ENCODE results near the gene SEMA3B.
A peak's percentile ranks its signal among the peaks of the same experiment; 100 is the strongest.
"Not testable (repeated sequence)": the region's sequence is repeated elsewhere in the genome, so short reads cannot be mapped to it uniquely, and the experiment has no call there.

SEMA3B gene

GRCh38 chr3:50274371-50275104 is 5.6 kb downstream of the SEMA3B start:
- DNase-seq = no peak

GRCh38 chr3:50275141-50275995 is 6.4 kb downstream of the SEMA3B start:
- DNase-seq = no peak

GRCh38 chr3:50275996-50276761 is 7.2 kb downstream of the SEMA3B start:
- no peak for DNase-seq

GRCh38 chr3:50276762-50277101 is 7.8 kb downstream of the SEMA3B start:
- DNase-seq = no peak

GRCh38 chr3:50278123-50278879 is 9.4 kb downstream of the SEMA3B start:
- DNase-seq = no peak

GRCh38 chr3:50278880-50279224 is 9.9 kb downstream of the SEMA3B start, which contains the start of gene LSMEM2:
LSMEM2 (plus strand) TSS chr3:50279087; CDS start chr3:50279114, 27 bp downstream.
- DNase-seq = no peak

- no peak for DNase-seq
Observed at GRCh38 chr3:50279255-50280016, 10.5 kb downstream of the SEMA3B start.

- DNase-seq = not testable (repeated sequence)
Observed at GRCh38 chr3:50284121-50284520, 15.2 kb downstream of the SEMA3B start.

GRCh38 chr3:50286322-50287227 is 17.6 kb downstream of the SEMA3B start:
- no peak for DNase-seq

- no peak for DNase-seq
Observed at GRCh38 chr3:50287262-50287661, 18.3 kb downstream of the SEMA3B start.

- DNase-seq = no peak
Observed at GRCh38 chr3:50288387-50289007, 19.6 kb downstream of the SEMA3B start.

- DNase-seq = no peak
Observed at GRCh38 chr3:50289130-50289529, 20.2 kb downstream of the SEMA3B start.

GRCh38 chr3:50290161-50290641 is 21.3 kb downstream of the SEMA3B start:
- no peak for DNase-seq

GRCh38 chr3:50292159-50293078 is 23.5 kb downstream of the SEMA3B start, which contains the start of gene IFRD2:
IFRD2 (minus strand) TSS chr3:50292429; CDS start chr3:50292274, 155 bp downstream.
- peak; percentile 83 for DNase-seq

- DNase-seq = no peak
Observed at GRCh38 chr3:50293079-50293801, 24.3 kb downstream of the SEMA3B start.

GRCh38 chr3:50294089-50294488 is 25.1 kb downstream of the SEMA3B start:
- no peak for DNase-seq

- no peak for DNase-seq
Observed at GRCh38 chr3:50294492-50295403, 25.8 kb downstream of the SEMA3B start.
